Tibial nerve (tissue), 4 donors: ENCODE data around the gene CCDC106.

Experiments used
- CTCF ChIP-seq, 5 experiments: fragments of 200-600 bp in 3 of 5; fragments of 450-650 bp in 2 of 5; sonication (generic) in 3 of 5; IDR thresholded peaks; one replicate each; pipeline ENCODE4 v1.5.1; 2016 to 2019; ENCODE audit warnings: antibody characterized with exemption in 5 of 5, mild to moderate bottlenecking in 3 of 5, moderate library complexity in 2 of 5
- EP300 ChIP-seq, 2 donors: sonication (generic); formaldehyde crosslinking; IDR thresholded peaks; one replicate each; pipeline ENCODE4 v1.6.1; 2017; ENCODE audit warnings: antibody characterized with exemption in 2 of 2, mild to moderate bottlenecking in 1 of 2
- POLR2A ChIP-seq, 2 donors: fragments of 450-650 bp; IDR thresholded peaks; one replicate each; pipeline ENCODE4 v1.6.1; 2017; ENCODE audit warnings: antibody characterized with exemption in 2 of 2, mild to moderate bottlenecking in 2 of 2, moderate library complexity in 2 of 2

DNA sequence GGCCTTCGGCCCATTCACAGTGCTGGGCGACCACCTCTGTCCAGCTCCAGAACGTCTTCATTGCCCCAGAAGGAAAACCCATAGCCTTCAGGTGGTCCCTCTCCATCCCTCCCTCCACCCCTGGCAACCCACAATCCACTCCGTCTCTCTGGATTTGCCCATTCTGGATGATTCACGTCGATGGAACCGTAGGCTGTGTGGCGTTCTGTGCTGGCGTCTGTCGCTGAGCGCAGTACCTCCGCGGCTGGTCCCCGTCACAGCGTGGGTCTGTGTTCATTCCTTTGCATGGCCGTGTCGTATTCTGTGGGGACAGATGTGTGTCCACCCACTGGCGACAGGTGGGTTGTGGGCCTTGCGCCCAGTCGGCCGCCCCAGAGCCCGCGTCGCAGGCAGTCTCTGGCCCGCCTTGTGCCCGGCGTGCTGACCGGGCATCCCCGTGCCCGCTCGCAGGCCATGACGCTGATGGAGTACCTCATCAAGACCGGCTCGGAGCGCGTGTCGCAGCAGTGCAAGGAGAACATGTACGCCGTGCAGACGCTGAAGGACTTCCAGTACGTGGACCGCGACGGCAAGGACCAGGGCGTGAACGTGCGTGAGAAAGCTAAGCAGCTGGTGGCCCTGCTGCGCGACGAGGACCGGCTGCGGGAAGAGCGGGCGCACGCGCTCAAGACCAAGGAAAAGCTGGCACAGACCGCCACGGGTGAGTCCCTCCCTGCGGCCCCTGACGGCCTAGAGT, 37.1 kb downstream of the CCDC106 start:
- TF ChIP-seq CTCF (IDR thresholded peaks at IDR 0.05), result no peak
- no peak for TF ChIP-seq EP300 (IDR thresholded peaks at IDR 0.05)
- TF ChIP-seq POLR2A (IDR thresholded peaks at IDR 0.05), result no peak
